ENCODE data around the gene TRIM49B. TPM values are rescaled to one million over a fixed set of nuclear protein-coding genes. Genes with fewer than 3 reads are reported as not detected.
"Not testable (repeated sequence)": the region's sequence is repeated elsewhere in the genome, so short reads cannot be mapped to it uniquely, and the experiment has no call there.

Gene TRIM49B, protein sequence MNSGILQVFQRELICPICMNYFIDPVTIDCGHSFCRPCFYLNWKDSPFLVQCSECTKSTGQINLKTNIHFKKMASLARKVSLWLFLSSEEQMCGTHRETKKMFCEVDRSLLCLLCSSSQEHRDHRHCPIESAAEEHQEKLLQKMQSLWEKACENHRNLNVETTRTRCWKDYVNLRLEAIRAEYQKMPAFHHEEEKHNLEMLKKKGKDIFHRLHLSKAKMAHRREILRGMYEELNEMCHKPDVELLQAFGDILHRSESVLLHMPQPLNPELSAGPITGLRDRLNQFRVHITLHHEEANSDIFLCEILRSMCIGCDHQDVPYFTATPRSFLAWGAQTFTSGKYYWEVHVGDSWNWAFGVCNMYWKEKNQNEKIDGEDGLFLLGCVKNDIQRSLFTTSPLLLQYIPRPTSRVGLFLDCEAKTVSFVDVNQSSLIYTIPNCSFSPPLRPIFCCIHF
- not detected in 2 replicates for total RNA-seq

DNA sequence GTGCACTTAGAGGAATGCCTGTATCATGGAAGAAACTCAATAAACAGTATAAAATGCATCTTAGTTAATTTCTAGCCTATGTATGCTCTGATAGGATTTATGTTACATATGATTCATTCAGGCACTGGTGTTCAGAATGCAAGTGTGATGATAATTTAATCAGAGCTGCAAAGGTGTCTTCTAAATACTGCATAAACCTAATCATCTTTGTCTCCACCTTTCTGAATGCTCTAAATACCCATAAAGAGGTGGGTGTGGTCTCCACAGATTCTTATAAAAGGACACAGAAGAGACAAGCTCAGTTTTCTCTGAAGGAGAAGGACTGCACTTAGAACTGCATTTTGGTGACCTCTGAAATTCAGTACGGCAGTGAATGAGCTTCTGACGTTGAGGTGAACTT is at the start of gene TRIM49B:
TSS of gene TRIM49B (plus strand) at position 301 of the 400 bp plus-strand sequence. CDS start 2,777 bp downstream, outside the sequence.
- H3K4me1 Mint-ChIP-seq; H3K4me3 Mint-ChIP-seq; H3K27me3 Mint-ChIP-seq; H3K9me3 Mint-ChIP-seq; intact Hi-C loops (cut with micrococcal nuclease); H3K36me3 Mint-ChIP-seq (ENCODE audit: low read depth); POLR2A ChIA-PET; CTCF ChIA-PET; ATAC-seq (ENCODE audit: low read depth); H3K27ac Mint-ChIP-seq; DNase-seq: not testable (repeated sequence)

DNA sequence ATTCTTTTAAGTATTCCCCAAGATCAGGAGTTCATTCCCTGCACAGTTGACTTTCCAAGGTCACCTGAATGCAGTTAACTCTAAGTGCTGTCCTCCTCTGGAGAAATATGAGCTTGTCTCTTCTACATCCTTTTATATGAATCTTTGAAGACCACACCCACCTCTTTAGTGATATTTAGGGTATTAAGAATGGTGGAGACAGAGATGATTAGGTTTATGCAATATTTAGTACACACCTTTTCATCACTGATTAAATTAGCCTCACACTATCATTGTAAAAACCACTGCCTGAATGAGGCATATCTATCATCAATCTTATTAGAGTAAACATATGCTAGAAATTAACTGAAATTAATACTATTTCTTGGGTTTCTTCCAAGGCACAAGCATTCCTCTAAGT is 44.8 kb upstream of the TRIM49B start, which contains the start of gene TRIM51G:
TSS of gene TRIM51G (minus strand) at position 101 of the 400 bp plus-strand sequence. CDS start 2,190 bp downstream, outside the sequence.
- ATAC-seq (ENCODE audit: low read depth); POLR2A ChIA-PET; H3K36me3 Mint-ChIP-seq (ENCODE audit: low read depth); intact Hi-C loops (cut with micrococcal nuclease); H3K4me3 Mint-ChIP-seq; H3K27me3 Mint-ChIP-seq; CTCF ChIA-PET; H3K27ac Mint-ChIP-seq; H3K4me1 Mint-ChIP-seq; DNase-seq; H3K9me3 Mint-ChIP-seq: not testable (repeated sequence)

DNA sequence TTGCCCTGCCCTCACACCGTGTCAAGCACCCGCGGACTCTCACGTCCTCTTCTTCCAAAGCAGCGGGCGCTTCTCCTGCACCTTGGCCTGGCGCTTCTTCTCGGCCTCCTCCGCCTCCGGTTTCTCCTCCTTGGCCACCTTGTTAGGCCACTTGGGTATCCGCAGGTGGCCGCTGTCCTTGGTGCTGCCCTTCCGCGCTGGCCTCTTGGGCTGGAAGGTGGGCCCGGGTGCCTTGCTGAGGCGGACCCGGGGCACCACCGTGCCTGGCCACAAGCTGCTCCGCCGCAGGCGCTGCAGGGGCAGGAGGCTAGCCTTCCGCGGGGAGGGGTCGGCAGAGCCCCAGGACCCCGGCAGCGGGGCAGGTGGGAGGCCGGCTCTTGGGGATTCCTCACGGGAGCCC is 19.6 kb downstream of the TRIM49B start:
- H3K4me1 Mint-ChIP-seq; H3K9me3 Mint-ChIP-seq; H3K27ac Mint-ChIP-seq; H3K36me3 Mint-ChIP-seq (ENCODE audit: low read depth); H3K4me3 Mint-ChIP-seq; H3K27me3 Mint-ChIP-seq; POLR2A ChIA-PET; CTCF ChIA-PET; intact Hi-C loops (cut with micrococcal nuclease); DNase-seq; ATAC-seq (ENCODE audit: low read depth): not testable (repeated sequence)

DNA sequence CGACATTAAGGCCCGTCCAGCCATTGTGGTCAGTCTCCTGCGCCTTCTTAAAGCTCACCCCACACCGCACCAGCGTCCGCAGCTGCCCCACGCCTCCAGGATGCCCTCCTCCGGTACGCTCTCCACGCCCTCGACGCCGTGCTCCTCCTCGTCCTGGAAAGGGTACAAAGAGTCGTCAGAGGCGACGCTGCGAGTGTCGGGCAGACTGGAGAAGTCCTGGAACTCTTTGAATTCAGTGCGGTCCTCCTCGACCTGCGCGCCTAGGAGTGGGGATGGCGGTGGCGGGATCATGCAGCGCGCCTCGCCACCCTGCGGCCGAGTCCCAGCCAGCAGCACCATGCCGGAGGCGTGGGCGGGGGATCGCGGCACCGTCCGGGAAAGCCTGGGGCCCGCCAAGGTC is 21.2 kb downstream of the TRIM49B start:
- H3K27ac Mint-ChIP-seq; intact Hi-C loops (cut with micrococcal nuclease): not testable (repeated sequence)

DNA sequence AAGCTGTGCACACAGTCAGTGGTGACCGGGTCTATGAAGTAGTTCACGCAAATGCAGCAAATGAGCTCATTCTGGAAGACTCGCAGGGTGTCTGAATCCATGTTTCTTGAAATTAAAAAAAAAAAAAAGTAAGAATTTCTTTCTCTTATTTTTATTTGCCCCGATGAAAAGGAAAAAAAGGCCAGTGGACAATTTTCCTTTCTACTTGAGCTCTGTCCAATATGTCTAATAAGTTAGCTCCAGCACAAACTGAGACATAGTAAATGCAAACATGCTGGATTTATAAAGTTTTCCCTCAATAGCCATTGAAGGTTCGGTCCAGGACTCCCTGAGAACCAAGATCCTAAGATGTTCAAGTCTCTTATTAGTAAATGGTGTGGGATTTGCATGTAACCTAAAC is 30.4 kb downstream of the TRIM49B start, which contains the start of gene TRIM64C:
TSS of gene TRIM64C (minus strand) at position 101 of the 400 bp plus-strand sequence. CDS start at position 101, 0 bp downstream.
- DNase-seq; H3K4me3 Mint-ChIP-seq; H3K36me3 Mint-ChIP-seq (ENCODE audit: low read depth); intact Hi-C loops (cut with micrococcal nuclease); POLR2A ChIA-PET; ATAC-seq (ENCODE audit: low read depth); H3K4me1 Mint-ChIP-seq; H3K9me3 Mint-ChIP-seq; CTCF ChIA-PET; H3K27me3 Mint-ChIP-seq; H3K27ac Mint-ChIP-seq: not testable (repeated sequence)

More for the DNA sequence above, 21.2 kb downstream of the TRIM49B start:
- H3K36me3 Mint-ChIP-seq (ENCODE audit: low read depth); POLR2A ChIA-PET; H3K9me3 Mint-ChIP-seq; H3K4me3 Mint-ChIP-seq; DNase-seq; ATAC-seq (ENCODE audit: low read depth); H3K4me1 Mint-ChIP-seq; H3K27me3 Mint-ChIP-seq; CTCF ChIA-PET: not testable (repeated sequence)

DNA sequence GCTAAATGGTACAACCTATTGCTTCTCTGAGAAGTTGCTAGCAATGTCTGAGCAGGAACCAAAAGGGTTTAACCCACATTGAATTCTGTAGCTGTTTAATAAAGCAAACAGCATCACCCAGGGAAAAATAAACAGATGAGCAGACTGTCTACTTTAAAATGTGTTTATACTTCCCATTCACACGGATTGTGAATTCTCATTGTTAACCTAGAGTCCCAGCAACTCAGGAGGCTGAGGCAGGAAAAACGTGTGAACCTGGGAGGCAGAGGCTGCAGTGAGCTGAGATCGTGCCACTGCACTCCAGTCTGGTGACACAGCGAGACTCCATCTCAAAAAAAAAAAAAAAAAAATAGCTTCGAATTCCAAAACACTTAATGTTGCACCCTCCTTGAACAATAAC is 41.3 kb downstream of the TRIM49B start:
- H3K4me1 Mint-ChIP-seq; H3K4me3 Mint-ChIP-seq; H3K27ac Mint-ChIP-seq; DNase-seq; CTCF ChIA-PET; H3K9me3 Mint-ChIP-seq; intact Hi-C loops (cut with micrococcal nuclease); ATAC-seq (ENCODE audit: low read depth); H3K27me3 Mint-ChIP-seq; H3K36me3 Mint-ChIP-seq (ENCODE audit: low read depth); POLR2A ChIA-PET: not testable (repeated sequence)

Other genes starting within 250 kb of the TRIM49B start
- not detected in 2 replicates for gene TRIM51G, start 44.9 kb upstream of the TRIM49B start, total RNA-seq
- gene TRIM64C, start 30.3 kb downstream of the TRIM49B start, total RNA-seq = not detected in 2 replicates
- not detected in 2 replicates for gene FOLH1, start 179.8 kb downstream of the TRIM49B start, total RNA-seq